Loucy (cell line): ENCODE results near the gene TOP3B.

Experiments used
- CTCF ChIP-seq: fragments of 200-600 bp; sonication (generic); conservative IDR thresholded peaks from 2 replicates; pipeline ENCODE4 v1.5.1; 2014; ENCODE audit warnings: mild to moderate bottlenecking, antibody characterized with exemption, low read length
- EZH2phosphoT487 ChIP-seq: fragments of 200-600 bp; IDR thresholded peaks from 2 replicates; pipeline ENCODE4 v1.6.1; 2018; ENCODE audit warnings: antibody characterized with exemption, mild to moderate bottlenecking, moderate library complexity, borderline replicate concordance

GRCh38 chr22:21952586-21953571, 29.7 kb downstream of the TOP3B start, which contains the start of gene PPM1F:
- TF ChIP-seq CTCF (peak; percentile 73), EZH2phosphoT487 (no peak)
